Measurements from ENCODE around the gene CDC37L1. TPM values are rescaled to one million over a fixed set of nuclear protein-coding genes. Genes with fewer than 3 reads are reported as not detected.

CDC37L1 gene
- total and polyA plus RNA-seq, 2 experiments from 2014 or later, result 26.9 to 29.6 TPM

DNA sequence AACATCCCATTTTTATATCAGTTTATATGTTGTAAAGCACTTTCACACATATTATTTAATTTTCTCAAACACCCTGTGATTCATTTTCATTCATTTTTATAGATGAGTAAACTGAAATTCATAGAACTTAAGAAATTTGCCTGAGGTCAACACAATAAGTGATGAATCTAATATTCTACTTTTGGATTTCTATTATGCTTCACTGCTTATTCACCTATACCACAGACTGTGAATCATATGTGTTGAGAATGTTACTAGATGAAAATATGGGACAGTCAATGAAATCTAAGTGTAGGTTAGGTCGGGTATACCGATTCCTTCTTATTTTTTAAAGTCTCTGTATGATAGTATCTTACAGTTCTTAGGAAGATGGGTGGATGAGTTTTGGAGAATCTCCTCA is 24.8 kb downstream of the CDC37L1 start (continued):
- TF ChIP-seq, protein P1, sequence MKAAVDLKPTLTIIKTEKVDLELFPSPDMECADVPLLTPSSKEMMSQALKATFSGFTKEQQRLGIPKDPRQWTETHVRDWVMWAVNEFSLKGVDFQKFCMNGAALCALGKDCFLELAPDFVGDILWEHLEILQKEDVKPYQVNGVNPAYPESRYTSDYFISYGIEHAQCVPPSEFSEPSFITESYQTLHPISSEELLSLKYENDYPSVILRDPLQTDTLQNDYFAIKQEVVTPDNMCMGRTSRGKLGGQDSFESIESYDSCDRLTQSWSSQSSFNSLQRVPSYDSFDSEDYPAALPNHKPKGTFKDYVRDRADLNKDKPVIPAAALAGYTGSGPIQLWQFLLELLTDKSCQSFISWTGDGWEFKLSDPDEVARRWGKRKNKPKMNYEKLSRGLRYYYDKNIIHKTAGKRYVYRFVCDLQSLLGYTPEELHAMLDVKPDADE (IDR thresholded peaks at IDR 0.05), result no peak
- no peak for TF ChIP-seq POLR2AphosphoS5 (IDR thresholded peaks at IDR 0.05; ENCODE audit: low read depth)
- TF ChIP-seq EZH2phosphoT487 (IDR thresholded peaks at IDR 0.05; ENCODE audit: unreplicated experiment), result no peak
- no peak for TF ChIP-seq ZNF331 (CRISPR knock-in tag; IDR thresholded peaks at IDR 0.05; ENCODE audit: low read depth)

- no peak overlapping the region for H3K4me3 ChIP-seq
- no peaks in the 10 kb centered on the region for H3K79me2 ChIP-seq (replicated peaks; ENCODE audit: insufficient read depth)
- no peaks in the 10 kb centered on the region for H3F3A ChIP-seq (replicated peaks; ENCODE audit: low read depth)
- H3K9me2 ChIP-seq (ENCODE audit: insufficient read depth), result no peaks in the 10 kb centered on the region
- no peaks in the 10 kb centered on the region for H4K20me1 ChIP-seq (replicated peaks; ENCODE audit: insufficient read depth)
- no peak overlapping the region for H3K27ac Mint-ChIP-seq
- H3K27me3 Mint-ChIP-seq (ENCODE audit: insufficient read depth, low read depth, poor library complexity), result no peaks in the 10 kb centered on the region
- no peak overlapping the region for H3K4me3 Mint-ChIP-seq
- H3K36me3 Mint-ChIP-seq (ENCODE audit: low read depth), result peaks cover 23% of the 10 kb centered on the region; the same call in 2 of the 3 replicates
- ATAC-seq, result no peak
- H3K4me1 Mint-ChIP-seq, result no peaks in the 10 kb centered on the region
- no peak overlapping the region for H3K4me2 ChIP-seq
- peaks cover 12% of the 10 kb centered on the region; the same call in 1 of the 2 replicates for H3K36me3 ChIP-seq (ENCODE audit: insufficient read depth)
- no peaks in the 10 kb centered on the region for H3K4me1 ChIP-seq (ENCODE audit: insufficient read depth)
- no peak overlapping the region for H3K27ac ChIP-seq (ENCODE audit: low read depth)
- no peaks in the 10 kb centered on the region for H3K27me3 ChIP-seq (ENCODE audit: insufficient read depth)
- DNase-seq (ENCODE audit: low spot score), result no peak
- no peak overlapping the region for H2AFZ ChIP-seq
- no peak for TF ChIP-seq ZNF331 (CRISPR knock-in tag; IDR thresholded peaks at IDR 0.05; ENCODE audit: low read depth)
- TF ChIP-seq NANOG (IDR thresholded peaks at IDR 0.05; ENCODE audit: borderline replicate concordance), result no peak
- TF ChIP-seq JUNB (IDR thresholded peaks at IDR 0.05; ENCODE audit: unreplicated experiment), result no peak
- TF ChIP-seq ZNF462 (CRISPR knock-in tag; IDR thresholded peaks at IDR 0.05), result no peak
- no peak for TF ChIP-seq EZH2phosphoT487 (IDR thresholded peaks at IDR 0.05; ENCODE audit: unreplicated experiment)
- TF ChIP-seq CREB1 (CRISPR knock-in tag; IDR thresholded peaks at IDR 0.05; ENCODE audit: low read depth), result no peak
- H3K9me3 Mint-ChIP-seq, result no peaks in the 10 kb centered on the region
These were observed 26.7 kb downstream of the CDC37L1 start for GRCh38 chr9:4706021-4706420.
